Measurements from ENCODE around the gene MAPK9. TPM values are rescaled to one million over a fixed set of nuclear protein-coding genes. Genes with fewer than 3 reads are reported as not detected.

Gene MAPK9
- total RNA-seq, 1 experiment from 2014 or later: 43.4 TPM

DNA sequence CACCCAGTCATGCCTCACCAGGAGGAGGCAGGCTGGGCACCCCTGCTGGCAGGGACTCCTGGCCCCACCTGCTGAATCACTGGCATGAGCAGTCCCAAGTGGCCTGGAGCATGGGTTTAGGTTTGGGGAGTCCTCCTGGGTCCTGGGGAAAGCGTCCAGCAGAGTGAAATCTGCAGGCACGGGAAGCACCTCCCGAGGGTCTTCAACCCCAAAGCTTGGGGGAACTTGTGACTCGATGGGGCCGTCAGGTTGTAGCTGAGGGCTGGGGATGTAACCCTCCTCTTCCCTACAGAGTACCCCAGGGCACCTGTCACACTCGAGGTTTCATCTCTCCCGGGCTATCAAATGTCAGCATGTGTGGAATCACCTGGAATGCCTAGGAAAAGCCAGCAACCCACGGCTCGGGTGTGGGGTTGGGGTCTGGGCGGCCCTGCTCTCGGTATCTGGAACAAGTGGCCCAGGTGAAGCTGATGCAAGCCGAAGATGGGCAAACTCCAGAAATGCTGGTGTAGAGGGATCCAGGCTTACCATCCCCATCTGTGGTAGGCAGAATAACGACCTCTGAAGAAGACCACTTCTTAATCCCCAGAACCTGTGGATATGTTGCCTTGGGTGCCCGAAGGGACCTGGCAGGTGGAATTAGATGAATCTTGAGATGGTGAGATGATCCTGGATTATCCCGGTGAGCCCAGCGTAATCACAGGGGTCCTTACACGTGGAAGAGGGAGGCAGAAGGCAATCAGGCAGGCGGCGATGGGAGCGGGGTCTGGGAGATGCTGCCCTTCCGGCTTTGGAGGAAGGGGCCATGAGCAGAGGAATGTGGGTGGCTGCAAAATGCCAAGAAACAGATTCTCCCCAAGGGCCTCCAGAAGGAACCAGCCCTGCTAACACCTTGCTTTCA lies 76.8 kb downstream of the MAPK9 start:
- H3K9me2 ChIP-seq (ENCODE audit: insufficient read depth): no peaks in the 10 kb centered on the region
- no peak overlapping the region for H2AFZ ChIP-seq (ENCODE audit: low read depth, low read length, poor library complexity, severe bottlenecking)
- no peak for ATAC-seq
- no peaks in the 10 kb centered on the region for H3K36me3 ChIP-seq (ENCODE audit: control insufficient read depth in 1 of 2, insufficient read depth in 2 of 2, low read length in 2 of 2)
- RAD21 ChIA-PET (ENCODE audit: low non-redundant PET in 1 of 2, low total read pairs in 2 of 2, uncharacterized antibody in 2 of 2, unreplicated experiment in 2 of 2): no interaction called here
- POLR2A ChIA-PET: no interaction called here
- TF ChIP-seq TCF7L2 (IDR thresholded peaks at IDR 0.05; ENCODE audit: borderline replicate concordance, extremely low read depth, insufficient read depth, insufficient read length) (no peak), RAD21 (IDR thresholded peaks at IDR 0.05; ENCODE audit: low read depth) (no peak)
- TF ChIP-seq, protein P1, sequence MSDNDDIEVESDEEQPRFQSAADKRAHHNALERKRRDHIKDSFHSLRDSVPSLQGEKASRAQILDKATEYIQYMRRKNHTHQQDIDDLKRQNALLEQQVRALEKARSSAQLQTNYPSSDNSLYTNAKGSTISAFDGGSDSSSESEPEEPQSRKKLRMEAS (IDR thresholded peaks at IDR 0.05): no peak
- H3K27ac ChIP-seq (ENCODE audit: low read depth, low read length): no peak overlapping the region
- no TSS peak for BruUV-seq (replicated peaks)
- CTCF ChIA-PET: no interaction called here
- H3K4me1 ChIP-seq (ENCODE audit: control insufficient read depth in 1 of 2, insufficient read depth in 2 of 2, low read length in 2 of 2): no peaks in the 10 kb centered on the region
- no peak overlapping the region for H3K4me3 ChIP-seq (replicated peaks in 1 of 2; ENCODE audit: low read depth in 1 of 2, low read length in 2 of 2)
- intact Hi-C loops (cut with micrococcal nuclease): no loop called here
- H3K4me2 ChIP-seq (ENCODE audit: low read length): no peak overlapping the region
- no peak for DNase-seq (ENCODE audit: low read depth, low spot score)
- H3K79me2 ChIP-seq (ENCODE audit: insufficient read depth, low read length): no peaks in the 10 kb centered on the region
- no peaks in the 10 kb centered on the region for H4K20me1 ChIP-seq (ENCODE audit: insufficient read depth)
- no peak overlapping the region for H3K9ac ChIP-seq (ENCODE audit: low read length)
- H3K27me3 ChIP-seq (ENCODE audit: insufficient read depth, low read length): no peaks in the 10 kb centered on the region
- no peaks in the 10 kb centered on the region for H3K9me3 ChIP-seq (ENCODE audit: control insufficient read depth in 1 of 2, insufficient read depth in 1 of 2, low read depth in 1 of 2, low read length in 2 of 2)

DNA sequence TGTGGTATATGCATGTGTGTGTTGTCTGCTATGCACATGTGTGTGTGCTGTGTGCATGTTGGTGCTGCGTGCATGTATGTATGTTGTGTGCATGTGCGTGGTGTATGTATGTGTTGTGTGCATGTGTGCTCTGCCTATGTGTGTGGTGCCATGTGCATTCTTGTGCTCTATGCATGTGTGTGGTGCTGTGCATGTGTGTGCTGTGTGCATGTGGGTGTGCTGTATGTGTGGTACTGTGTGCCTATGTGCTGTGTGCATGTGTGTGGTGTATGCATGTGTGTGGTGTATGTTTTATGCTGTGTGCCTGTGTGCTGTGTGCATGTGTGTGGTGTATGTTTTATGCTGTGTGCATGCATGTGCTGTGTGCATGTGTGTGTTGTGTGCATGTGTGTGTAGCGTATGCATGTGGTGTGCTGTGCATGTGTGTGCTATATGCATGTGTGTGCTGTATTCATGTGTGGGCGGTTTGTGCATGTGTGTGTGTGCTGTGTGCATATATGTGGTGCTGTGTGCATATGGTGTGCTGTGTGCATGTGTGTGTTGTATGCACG lies 78.2 kb downstream of the MAPK9 start:
- Histone ChIP-seq H3K4me3 (replicated peaks in 1 of 2; ENCODE audit: low read depth in 1 of 2, low read length in 2 of 2) (no peak overlapping the region), H3K4me2 (ENCODE audit: low read length) (no peak overlapping the region), H3K9ac (ENCODE audit: low read length) (no peak overlapping the region), H3K79me2 (ENCODE audit: insufficient read depth, low read length) (no peaks in the 10 kb centered on the region), H3K9me3 (ENCODE audit: control insufficient read depth in 1 of 2, insufficient read depth in 1 of 2, low read depth in 1 of 2, low read length in 2 of 2) (no peaks in the 10 kb centered on the region), H4K20me1 (ENCODE audit: insufficient read depth) (no peaks in the 10 kb centered on the region), H2AFZ (ENCODE audit: low read depth, low read length, poor library complexity, severe bottlenecking) (no peak overlapping the region), H3K4me1 (ENCODE audit: control insufficient read depth in 1 of 2, insufficient read depth in 2 of 2, low read length in 2 of 2) (peaks cover 2 to 6% of the 10 kb centered on the region in 2 experiments; a peak in 1 of 4 replicates), H3K27me3 (ENCODE audit: insufficient read depth, low read length) (no peaks in the 10 kb centered on the region), H3K36me3 (ENCODE audit: control insufficient read depth in 1 of 2, insufficient read depth in 2 of 2, low read length in 2 of 2) (no peaks in the 10 kb centered on the region), H3K9me2 (ENCODE audit: insufficient read depth) (no peaks in the 10 kb centered on the region), H3K27ac (ENCODE audit: low read depth, low read length) (no peak overlapping the region)
- ChIA-PET RAD21 (ENCODE audit: low non-redundant PET in 1 of 2, low total read pairs in 2 of 2, uncharacterized antibody in 2 of 2, unreplicated experiment in 2 of 2) (no interaction called here), CTCF (no interaction called here), POLR2A (no interaction called here)
- intact Hi-C loops (cut with micrococcal nuclease): no loop called here
- ATAC-seq: no peak
- DNase-seq (ENCODE audit: low read depth, low spot score): no peak
- no TSS peak for BruUV-seq (replicated peaks)
- no peak for TF ChIP-seq ELF1 (IDR thresholded peaks at IDR 0.05; ENCODE audit: borderline replicate concordance, low read depth)
- no peak for TF ChIP-seq SRF (IDR thresholded peaks at IDR 0.05; ENCODE audit: low read depth)
- TF ChIP-seq FOSL1 (IDR thresholded peaks at IDR 0.05; ENCODE audit: low read depth): no peak
- TF ChIP-seq POLR2A (IDR thresholded peaks at IDR 0.05; ENCODE audit: borderline replicate concordance, extremely low read depth, insufficient read depth, insufficient read length): no peak
- TF ChIP-seq, protein P1 (IDR thresholded peaks at IDR 0.05): no peak
- TF ChIP-seq ZBTB33 (IDR thresholded peaks at IDR 0.05; ENCODE audit: extremely low read depth, insufficient replicate concordance, low read length): no peak
- TF ChIP-seq JUND (IDR thresholded peaks at IDR 0.05): no peak
- no peak for TF ChIP-seq POLR2AphosphoS5 (IDR thresholded peaks at IDR 0.05; ENCODE audit: low read depth, low read length)
- TF ChIP-seq TCF7L2 (IDR thresholded peaks at IDR 0.05; ENCODE audit: borderline replicate concordance, extremely low read depth, insufficient read depth, insufficient read length): no peak
- no peak for TF ChIP-seq ZNF274 (IDR thresholded peaks at IDR 0.05; ENCODE audit: low read depth, low read length)
- no peak for TF ChIP-seq EGR1 (IDR thresholded peaks at IDR 0.05; ENCODE audit: low read depth)
- TF ChIP-seq YY1 (IDR thresholded peaks at IDR 0.05; ENCODE audit: extremely low read depth, insufficient replicate concordance, low read depth, low read length): no peak
- no peak for TF ChIP-seq CBX3 (IDR thresholded peaks at IDR 0.05; ENCODE audit: low read depth)
- TF ChIP-seq RAD21 (IDR thresholded peaks at IDR 0.05; ENCODE audit: low read depth): no peak

All from HCT116 (cell line).